ENCODE measurements around the gene TCAP.

The TCAP gene

GRCh38 chr17:39651923-39652586, 13.1 kb upstream of the TCAP start:
- DNase-seq, result no peak

DNA sequence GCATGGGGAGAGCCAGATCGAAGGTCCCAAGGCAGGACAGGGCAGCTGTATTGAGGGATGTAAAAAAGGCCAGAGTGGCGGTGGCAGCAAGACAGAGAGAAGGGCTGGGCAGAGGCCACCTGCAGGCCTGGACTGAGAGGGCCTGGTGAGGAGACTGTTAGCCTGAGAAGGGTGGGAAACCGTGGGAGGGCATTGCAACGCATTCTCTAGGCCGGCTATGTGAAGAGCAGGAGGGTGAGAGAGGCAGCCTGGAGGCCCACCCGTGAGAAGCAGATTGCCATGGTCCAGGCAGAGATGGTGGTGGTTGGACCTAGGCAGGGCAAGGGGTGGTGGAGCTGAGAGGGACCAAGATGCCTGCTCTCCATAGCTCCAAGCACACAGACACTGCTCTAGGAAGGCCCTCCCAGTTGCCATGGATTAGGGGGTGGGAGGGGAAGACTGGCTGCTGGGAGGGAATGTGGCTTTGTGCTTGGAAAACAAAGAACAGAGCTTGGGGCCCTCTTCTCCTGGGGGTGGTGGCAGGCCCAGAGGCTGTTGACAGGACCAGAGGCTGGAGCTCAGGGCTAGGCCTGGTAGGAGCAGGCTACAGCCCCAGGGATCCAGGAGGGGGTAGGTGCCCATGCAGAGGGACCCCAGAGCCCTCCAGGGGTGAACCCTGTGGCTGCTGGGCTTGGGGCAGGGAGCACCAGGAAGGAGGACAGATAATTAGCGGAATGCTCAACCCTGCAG, 12.4 kb upstream of the TCAP start:
- no peak for DNase-seq

- no peak for DNase-seq
Measured at GRCh38 chr17:39653316-39653661, 11.9 kb upstream of the TCAP start.

DNA sequence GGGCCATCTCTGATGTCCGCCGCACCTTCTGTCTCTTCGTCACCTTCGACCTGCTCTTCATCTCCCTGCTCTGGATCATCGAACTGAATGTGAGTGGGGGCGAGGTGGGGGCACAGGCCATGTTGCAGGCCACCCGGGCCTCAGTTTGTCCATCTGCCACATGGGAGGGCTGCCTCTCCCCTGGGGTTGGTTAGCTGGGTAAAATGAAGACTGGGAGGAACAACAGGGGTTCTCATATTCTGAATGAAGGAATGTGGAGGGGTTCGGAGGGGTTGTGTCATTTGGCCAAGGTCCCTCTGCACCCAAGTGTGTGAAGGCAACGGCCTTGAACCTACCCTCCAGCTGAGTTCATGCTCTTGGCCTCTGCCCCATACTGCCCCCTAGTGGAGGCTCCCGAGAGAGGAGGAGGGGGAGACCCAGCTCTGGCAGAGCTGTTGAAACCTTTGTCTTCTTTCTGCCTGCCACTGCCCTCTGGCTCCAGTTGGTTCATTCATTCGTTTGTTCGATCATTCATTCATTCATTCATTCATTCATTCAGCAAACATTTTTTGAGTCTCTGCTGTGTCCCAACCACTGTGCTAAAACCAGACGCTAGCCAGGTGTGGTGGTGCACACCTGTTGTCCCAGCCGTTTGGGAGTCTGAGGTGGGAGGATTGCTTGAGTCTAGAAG, 11.4 kb upstream of the TCAP start:
- DNase-seq, result peak; percentile 17

DNA sequence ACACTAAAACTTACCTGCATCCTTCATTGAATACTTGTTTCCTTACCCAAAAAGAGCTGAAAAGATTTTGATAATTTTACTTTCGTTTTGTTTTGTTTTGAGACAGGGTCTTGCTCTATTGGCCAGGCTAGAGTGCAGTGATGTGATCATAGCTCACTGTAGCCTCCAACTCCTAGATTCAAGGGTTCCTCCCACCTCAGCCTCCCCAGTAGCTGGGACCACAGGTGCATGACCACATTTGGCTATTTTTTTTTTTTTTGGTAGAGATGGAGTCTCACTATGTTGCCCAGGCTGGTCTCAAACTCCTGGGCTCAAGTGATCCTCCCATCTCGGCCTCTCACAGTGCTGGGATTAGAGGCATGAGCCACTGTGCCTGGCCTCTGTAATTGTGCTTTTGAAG, 10.0 kb upstream of the TCAP start:
- no peak for DNase-seq

DNA sequence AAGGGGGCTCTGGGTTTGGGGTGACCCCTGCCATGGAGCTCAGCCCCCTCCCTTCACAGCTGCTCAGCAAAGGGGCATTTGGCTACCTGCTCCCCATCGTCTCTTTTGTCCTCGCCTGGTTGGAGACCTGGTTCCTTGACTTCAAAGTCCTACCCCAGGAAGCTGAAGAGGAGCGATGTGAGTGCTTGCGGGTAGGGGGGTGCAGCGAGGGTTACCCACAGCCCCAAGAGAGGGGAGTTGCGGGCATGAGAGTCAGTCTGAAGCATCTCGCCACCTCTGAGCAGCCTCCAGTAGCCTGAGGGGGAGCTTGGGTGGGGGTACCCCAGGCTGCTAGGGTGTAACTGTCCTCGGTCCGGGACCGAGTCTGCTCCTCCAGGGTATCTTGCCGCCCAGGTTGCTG, 6.8 kb upstream of the TCAP start:
- DNase-seq, result no peak

- no peak for DNase-seq
Measured at GRCh38 chr17:39658760-39659159, 6.4 kb upstream of the TCAP start.

GRCh38 chr17:39659279-39660010, 5.7 kb upstream of the TCAP start:
- DNase-seq, result no peak

DNA sequence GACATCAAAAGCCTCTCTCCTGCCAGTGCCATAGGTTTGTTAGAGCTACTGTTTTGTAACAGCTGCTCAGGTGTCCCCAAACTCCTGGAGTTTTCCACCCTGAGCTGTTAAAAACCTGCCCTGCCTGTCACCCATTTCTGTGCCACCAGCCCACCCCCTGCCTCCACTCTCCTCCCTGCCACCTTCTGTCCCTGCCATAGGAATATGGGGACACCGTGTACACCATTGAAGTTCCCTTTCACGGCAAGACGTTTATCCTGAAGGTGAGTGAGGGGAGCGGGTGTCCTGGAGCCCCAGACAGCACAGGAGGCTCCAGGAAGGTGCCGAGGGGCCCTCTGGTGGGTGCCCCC, 5.2 kb upstream of the TCAP start:
- no peak for DNase-seq

- DNase-seq, result no peak
Measured at GRCh38 chr17:39660397-39661385, 4.5 kb upstream of the TCAP start.

DNA sequence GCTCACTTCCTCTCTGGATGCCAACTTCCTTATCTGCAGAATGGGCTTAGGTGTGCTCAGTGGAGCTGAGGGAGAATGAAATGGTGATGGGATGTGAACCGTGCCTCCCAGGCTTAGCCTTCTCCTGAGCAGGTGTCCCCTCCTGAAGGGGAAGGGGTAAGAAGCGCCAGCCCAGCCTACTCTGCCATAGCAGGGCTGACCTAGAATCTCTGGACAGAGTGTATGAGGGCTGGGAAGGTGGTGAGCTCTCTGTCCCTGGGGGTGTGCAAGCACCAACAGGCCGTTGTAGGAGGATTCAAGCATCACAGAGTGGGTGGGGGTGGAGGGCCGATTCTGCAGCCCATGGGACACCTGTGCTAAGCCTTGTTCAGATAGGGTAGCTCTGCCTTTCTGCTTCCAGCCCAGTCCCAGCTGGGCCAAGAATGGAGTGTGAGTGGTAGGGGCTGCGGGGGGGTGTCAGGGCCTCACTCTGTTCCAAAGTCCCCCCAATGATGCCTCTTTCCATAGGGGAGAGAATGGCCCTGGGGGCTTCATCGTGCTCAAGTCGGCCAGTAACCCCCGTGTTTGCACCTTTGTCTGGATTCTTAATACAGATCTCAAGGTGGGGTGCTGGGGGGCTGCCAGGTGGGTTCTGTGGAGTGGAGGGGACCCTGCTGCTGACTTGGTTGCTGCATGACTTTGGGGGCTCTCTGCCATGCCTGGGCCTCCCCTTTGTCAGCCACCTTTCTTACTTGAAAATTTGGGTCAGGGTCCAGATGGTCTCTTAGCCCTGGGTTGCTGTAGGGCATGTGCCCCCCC, 3.2 kb upstream of the TCAP start:
- no peak for DNase-seq

- DNase-seq, result no peak
Measured at GRCh38 chr17:39662551-39663339, 2.4 kb upstream of the TCAP start.

GRCh38 chr17:39663340-39663687, 1.8 kb upstream of the TCAP start:
- no peak for DNase-seq

DNA sequence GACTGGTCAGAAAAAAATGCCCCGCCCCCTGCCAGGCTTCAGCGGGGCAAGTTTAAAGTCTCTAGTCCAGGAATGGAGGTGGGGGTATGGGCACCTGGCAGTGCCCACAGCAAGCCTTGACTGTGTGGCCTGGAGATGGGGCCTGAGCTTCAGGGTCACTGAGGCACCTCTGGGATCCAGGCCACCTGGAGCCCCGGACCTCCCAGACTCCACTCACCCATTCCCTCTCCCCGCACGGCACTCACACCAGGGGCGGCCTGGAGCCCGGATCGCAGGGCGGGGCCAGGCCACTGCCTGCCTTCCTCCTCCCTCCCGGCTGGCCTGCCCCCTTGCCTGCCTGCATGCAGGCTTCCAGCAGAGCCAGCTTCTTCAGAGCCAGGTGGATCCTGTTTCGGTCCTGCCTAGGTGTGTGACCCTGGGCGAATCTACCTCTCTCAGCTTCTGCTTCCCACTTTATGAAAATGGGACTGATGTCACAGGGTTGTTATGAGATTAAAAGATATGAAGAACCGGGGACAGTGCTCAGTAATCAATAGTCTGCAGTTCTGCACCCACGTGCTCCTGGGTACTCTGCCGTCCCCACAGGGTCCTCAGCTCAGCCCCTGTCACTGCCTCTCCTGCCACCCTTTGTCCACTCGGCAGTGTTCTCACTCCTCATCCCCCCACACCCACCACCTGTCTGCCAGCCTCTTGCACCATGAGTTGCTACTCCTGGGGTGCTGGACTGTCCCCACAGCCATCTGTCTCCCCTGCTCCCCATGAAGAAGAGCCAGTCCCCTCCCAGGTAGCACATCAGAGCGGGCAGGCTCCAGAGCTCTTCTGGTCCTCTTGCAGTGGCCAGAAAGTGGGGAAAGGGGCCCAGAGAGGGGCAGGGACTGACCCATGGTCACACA, 1.2 kb upstream of the TCAP start:
- no peak for DNase-seq

- DNase-seq, result no peak
Measured at GRCh38 chr17:39665642-39666224, 584 bp downstream of the TCAP start.

GRCh38 chr17:39666231-39666600, 1.1 kb downstream of the TCAP start:
- DNase-seq, result no peak

DNA sequence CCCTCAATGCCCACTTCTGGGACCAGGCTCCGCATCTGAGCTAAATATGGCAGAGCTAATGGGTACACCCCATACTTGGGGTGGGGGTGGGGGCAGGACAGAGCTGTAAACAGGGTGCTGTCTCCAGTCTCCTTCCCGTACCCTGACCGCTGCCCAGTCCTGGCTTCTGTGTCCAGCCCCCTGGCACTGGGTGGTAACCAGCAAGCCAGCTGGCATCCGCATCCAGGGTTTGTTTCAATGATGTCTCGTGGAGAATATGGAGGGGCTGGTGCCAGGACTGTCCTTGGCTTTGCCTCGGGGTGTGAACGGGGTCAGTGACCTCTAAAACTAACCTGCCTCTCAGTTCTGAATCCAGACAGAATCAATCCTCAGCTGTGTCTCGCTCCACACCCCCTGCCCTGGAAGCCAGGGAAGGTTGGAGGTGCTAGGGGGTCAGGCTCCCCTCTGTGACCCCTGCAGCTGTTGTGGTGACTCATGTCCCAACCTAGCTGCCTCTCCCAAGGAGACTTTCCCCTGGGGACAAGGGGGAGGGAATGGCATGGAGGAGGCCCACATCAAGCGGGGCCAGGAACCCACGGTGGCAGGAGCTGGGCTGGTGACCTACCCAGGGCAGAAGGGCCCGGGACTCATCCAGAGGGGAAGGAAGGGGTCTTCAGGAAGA, 1.6 kb downstream of the TCAP start:
- DNase-seq, result no peak

GRCh38 chr17:39667262-39667944, 2.3 kb downstream of the TCAP start:
- no peak for DNase-seq
